Measurements from ENCODE around the gene TCF12.
"Not testable (repeated sequence)": the region's sequence is repeated elsewhere in the genome, so short reads cannot be mapped to it uniquely, and the experiment has no call there.

The TCF12 gene

GRCh38 chr15:56930669-56931313 is 12.3 kb downstream of the TCF12 start:
- H3K4me3 ChIP-seq (ENCODE audit: low read depth, low read length): no peak overlapping the region
- TF ChIP-seq CTCF (IDR thresholded peaks at IDR 0.05; ENCODE audit: low read depth, low read length, missing control alignments): no peak
- DNase-seq (ENCODE audit: low read depth): no peak
- in situ Hi-C loops (cut with HindIII; ENCODE audit: low sequenced_read_pairs): no loop called here

GRCh38 chr15:56931639-56932508 is 13.4 kb downstream of the TCF12 start:
- no peak for DNase-seq (ENCODE audit: low read depth)
- TF ChIP-seq CTCF (IDR thresholded peaks at IDR 0.05; ENCODE audit: low read depth, low read length, missing control alignments): no peak
- H3K4me3 ChIP-seq (ENCODE audit: low read depth, low read length): no peak overlapping the region
- in situ Hi-C loops (cut with HindIII; ENCODE audit: low sequenced_read_pairs): no loop called here

- in situ Hi-C loops (cut with HindIII; ENCODE audit: low sequenced_read_pairs); H3K4me3 ChIP-seq (ENCODE audit: low read depth, low read length); DNase-seq (ENCODE audit: low read depth): not testable (repeated sequence)
Observed at GRCh38 chr15:56932509-56932868, 14.0 kb downstream of the TCF12 start.

- in situ Hi-C loops (cut with HindIII; ENCODE audit: low sequenced_read_pairs): no loop called here
- no peak for TF ChIP-seq CTCF (IDR thresholded peaks at IDR 0.05; ENCODE audit: low read depth, low read length, missing control alignments)
- no peak overlapping the region for H3K4me3 ChIP-seq (ENCODE audit: low read depth, low read length)
- no peak for DNase-seq (ENCODE audit: low read depth)
Observed at GRCh38 chr15:56933410-56933809, 15.0 kb downstream of the TCF12 start.

GRCh38 chr15:56933811-56934210 is 15.4 kb downstream of the TCF12 start:
- no peak for TF ChIP-seq CTCF (IDR thresholded peaks at IDR 0.05; ENCODE audit: low read depth, low read length, missing control alignments)
- DNase-seq (ENCODE audit: low read depth): no peak
- no peak overlapping the region for H3K4me3 ChIP-seq (ENCODE audit: low read depth, low read length)
- in situ Hi-C loops (cut with HindIII; ENCODE audit: low sequenced_read_pairs): no loop called here

- H3K4me3 ChIP-seq (ENCODE audit: low read depth, low read length): no peak overlapping the region
- in situ Hi-C loops (cut with HindIII; ENCODE audit: low sequenced_read_pairs): no loop called here
- TF ChIP-seq CTCF (IDR thresholded peaks at IDR 0.05; ENCODE audit: low read depth, low read length, missing control alignments): no peak
- no peak for DNase-seq (ENCODE audit: low read depth)
Observed at GRCh38 chr15:56934269-56934668, 15.8 kb downstream of the TCF12 start.

GRCh38 chr15:56936929-56937328 is 18.5 kb downstream of the TCF12 start:
- no peak for DNase-seq (ENCODE audit: low read depth)
- no peak overlapping the region for H3K4me3 ChIP-seq (ENCODE audit: low read depth, low read length)
- no peak for TF ChIP-seq CTCF (IDR thresholded peaks at IDR 0.05; ENCODE audit: low read depth, low read length, missing control alignments)
- in situ Hi-C loops (cut with HindIII; ENCODE audit: low sequenced_read_pairs): no loop called here

Data from astrocyte of the cerebellum (primary cell).